AG04449 (cell line): Measurements from ENCODE around the gene CREB5.

ENCODE experiments used
- CTCF ChIA-PET: fragments of 350-600 bp; formaldehyde crosslinking; extraction: SDS; loops from one replicate; lab custom pipeline; 2021; ENCODE audit warnings: antibody characterized with exemption; lab: Yijun Ruan, JAX
- POLR2A ChIA-PET: fragments of 400-600, 350-600 bp; formaldehyde crosslinking; extraction: SDS; loops from one replicate; lab custom pipeline; 2020; ENCODE audit warnings: antibody characterized with exemption, inconsistent platforms; lab: Yijun Ruan, JAX
- DNase-seq: peaks from one replicate; pipeline ENCODE4 v3.0.0-alpha.2; 2010; ENCODE audit warnings: low read depth, low spot score
- H3K4me3 ChIP-seq: 2 replicates; pipeline ENCODE4 v1.5.1; 2011; ENCODE audit warnings: low read depth, mild to moderate bottlenecking, control low read depth, low read length
- CTCF ChIP-seq: IDR thresholded peaks from one replicate; pipeline ENCODE4 v1.5.1; 2011; ENCODE audit warnings: mild to moderate bottlenecking, moderate library complexity, low read length, control low read depth, inconsistent platforms; ENCODE audit not compliant: insufficient read depth; ENCODE audit errors: missing control alignments

CREB5 gene

DNA sequence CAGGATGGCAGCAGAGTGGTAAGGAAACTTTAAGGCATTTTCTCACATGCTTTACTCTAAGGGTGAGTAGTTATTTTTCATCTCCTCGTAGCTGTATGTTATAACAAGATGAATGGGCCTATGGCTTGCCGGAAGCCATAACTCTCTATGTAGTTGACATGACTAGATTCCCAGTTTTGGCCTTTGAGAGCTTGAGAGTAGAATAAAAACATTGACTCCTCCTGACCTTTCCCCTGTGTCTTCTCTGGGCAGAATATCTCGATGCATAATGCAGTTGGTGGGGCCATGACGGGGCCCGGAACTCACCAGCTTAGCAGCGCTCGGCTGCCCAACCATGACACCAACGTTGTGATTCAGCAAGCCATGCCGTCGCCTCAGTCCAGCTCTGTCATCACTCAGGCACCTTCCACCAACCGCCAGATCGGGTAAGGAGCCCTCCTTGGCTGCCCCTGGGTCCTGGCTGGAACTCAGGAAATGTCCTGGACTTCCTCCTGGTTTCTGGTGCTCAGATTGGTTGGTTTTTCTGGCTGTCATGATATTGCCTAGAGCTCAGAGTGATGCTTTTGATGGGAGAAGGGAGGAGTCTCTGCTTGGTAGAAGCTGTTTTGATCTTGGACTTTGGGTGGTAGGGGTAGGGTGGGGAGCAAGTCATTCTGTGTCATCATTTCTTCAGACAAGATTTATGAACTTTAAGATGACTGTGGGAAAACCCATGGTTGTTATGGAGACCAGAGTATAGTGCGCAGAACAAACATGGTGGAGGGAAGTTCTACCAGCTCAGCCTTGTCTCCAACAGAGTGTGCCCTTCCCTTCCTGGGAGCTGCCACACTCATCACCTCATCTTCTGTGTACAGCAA is 158.0 kb downstream of the CREB5 start:
- DNase-seq, result no peak
- TF ChIP-seq CTCF, result no peak
- CTCF ChIA-PET, result no interaction called here
- no peak overlapping the region for H3K4me3 ChIP-seq
- POLR2A ChIA-PET, result no interaction called here

GRCh38 chr7:28570970-28571288 is 158.6 kb downstream of the CREB5 start:
- DNase-seq, result no peak
- H3K4me3 ChIP-seq, result no peak overlapping the region
- POLR2A ChIA-PET, result no interaction called here
- CTCF ChIA-PET, result no interaction called here
- no peak for TF ChIP-seq CTCF

GRCh38 chr7:28571405-28571804 is 159.1 kb downstream of the CREB5 start:
- TF ChIP-seq CTCF, result no peak
- DNase-seq, result no peak
- CTCF ChIA-PET, result no interaction called here
- no peak overlapping the region for H3K4me3 ChIP-seq
- POLR2A ChIA-PET, result no interaction called here

GRCh38 chr7:28572321-28573058 is 160.2 kb downstream of the CREB5 start:
- TF ChIP-seq CTCF, result no peak
- ChIA-PET CTCF (no interaction called here), POLR2A (no interaction called here)
- DNase-seq, result no peak
- H3K4me3 ChIP-seq, result no peak overlapping the region

DNA sequence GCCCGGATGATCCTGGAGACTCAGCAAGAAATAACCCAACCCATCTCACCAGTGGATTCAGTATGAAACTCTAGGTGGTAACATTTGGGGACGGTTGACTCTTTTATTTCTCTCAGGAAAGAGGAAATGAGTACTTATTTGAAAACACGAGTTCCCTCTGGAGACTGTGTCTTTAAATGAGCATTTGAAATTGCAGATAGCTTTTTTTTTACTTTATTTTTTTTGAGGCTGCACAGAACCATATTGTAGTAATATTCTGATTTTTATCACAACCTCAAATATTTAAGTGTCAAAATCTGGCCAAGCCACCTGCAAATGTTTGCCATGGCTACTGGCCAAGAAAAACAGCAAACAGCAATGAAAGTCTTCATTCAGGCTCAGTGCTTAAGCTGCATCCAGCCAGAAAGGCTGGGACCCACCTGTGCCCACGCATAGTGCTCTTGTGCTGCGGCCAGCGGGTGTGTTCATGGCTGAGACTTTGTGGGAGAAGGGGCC is 160.8 kb downstream of the CREB5 start:
- no peak overlapping the region for H3K4me3 ChIP-seq
- ChIA-PET POLR2A (no interaction called here), CTCF (no interaction called here)
- no peak for TF ChIP-seq CTCF
- DNase-seq, result no peak

- no peak for DNase-seq
- POLR2A ChIA-PET, result no interaction called here
Observed at GRCh38 chr7:28573651-28574301, 161.5 kb downstream of the CREB5 start.

More at GRCh38 chr7:28573651-28574301, 161.5 kb downstream of the CREB5 start:
- H3K4me3 ChIP-seq, result no peak overlapping the region
- CTCF ChIA-PET, result no interaction called here
- no peak for TF ChIP-seq CTCF
